ENCODE measurements around the gene CDH23.

- TF ChIP-seq, protein P1, sequence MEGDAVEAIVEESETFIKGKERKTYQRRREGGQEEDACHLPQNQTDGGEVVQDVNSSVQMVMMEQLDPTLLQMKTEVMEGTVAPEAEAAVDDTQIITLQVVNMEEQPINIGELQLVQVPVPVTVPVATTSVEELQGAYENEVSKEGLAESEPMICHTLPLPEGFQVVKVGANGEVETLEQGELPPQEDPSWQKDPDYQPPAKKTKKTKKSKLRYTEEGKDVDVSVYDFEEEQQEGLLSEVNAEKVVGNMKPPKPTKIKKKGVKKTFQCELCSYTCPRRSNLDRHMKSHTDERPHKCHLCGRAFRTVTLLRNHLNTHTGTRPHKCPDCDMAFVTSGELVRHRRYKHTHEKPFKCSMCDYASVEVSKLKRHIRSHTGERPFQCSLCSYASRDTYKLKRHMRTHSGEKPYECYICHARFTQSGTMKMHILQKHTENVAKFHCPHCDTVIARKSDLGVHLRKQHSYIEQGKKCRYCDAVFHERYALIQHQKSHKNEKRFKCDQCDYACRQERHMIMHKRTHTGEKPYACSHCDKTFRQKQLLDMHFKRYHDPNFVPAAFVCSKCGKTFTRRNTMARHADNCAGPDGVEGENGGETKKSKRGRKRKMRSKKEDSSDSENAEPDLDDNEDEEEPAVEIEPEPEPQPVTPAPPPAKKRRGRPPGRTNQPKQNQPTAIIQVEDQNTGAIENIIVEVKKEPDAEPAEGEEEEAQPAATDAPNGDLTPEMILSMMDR (optimal IDR thresholded peaks at IDR 0.05 in 1 of 3, IDR thresholded peaks at IDR 0.05 in 1 of 3, conservative IDR thresholded peaks at IDR 0.05 in 1 of 3; ENCODE audit: extremely low read depth in 1 of 3, insufficient read depth in 2 of 3, low read length in 3 of 3): no peak
- TF ChIP-seq EZH2 (IDR thresholded peaks at IDR 0.05; ENCODE audit: low read length): no peak
Measured at GRCh38 chr10:71799608-71800453, 403.1 kb downstream of the CDH23 start.
